HG03108 (cell line): ENCODE results near the gene ACHE.
A peak's percentile ranks its signal among the peaks of the same experiment; 100 is the strongest.

Experiments used
- ATAC-seq: cut with Tn5 transposase; IDR thresholded peaks from one replicate; pipeline ENCODE4 v1.9.1; 2021; ENCODE audit warnings: moderate library complexity; ENCODE audit not compliant: unreplicated experiment

ACHE gene

DNA sequence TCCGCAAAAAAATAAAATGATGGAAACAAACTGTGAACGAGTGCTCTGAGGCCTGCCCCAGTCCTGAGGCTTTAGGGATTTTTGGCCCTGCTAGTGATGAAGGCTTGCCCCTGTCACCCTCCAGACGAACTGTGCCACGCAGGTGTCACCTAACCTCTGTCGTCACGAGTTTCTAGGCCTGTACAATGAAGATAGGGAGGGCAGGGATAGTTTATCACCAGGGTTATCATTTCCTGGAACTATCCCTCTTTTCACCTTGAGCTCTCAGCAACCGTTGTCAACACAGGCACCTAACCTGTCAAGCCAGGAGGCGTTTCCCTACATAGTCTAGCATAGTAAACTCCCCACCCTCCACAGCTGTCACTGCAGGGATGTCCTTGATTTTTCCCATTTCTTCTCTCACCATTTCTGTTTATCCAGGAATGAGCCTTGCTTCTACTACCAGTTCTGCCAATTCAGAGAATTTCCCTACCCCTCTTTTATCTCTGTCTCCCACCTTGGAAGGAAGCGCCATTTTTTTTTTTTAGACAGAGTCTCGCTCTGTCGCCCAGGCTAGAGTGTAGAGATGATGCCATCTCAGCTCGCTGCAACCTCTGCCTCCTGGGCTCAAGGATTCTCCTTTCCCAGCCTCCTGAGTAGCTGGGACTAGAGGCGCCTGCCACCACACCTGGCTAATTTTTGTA is 2.2 kb upstream of the ACHE start:
- ATAC-seq: no peak

DNA sequence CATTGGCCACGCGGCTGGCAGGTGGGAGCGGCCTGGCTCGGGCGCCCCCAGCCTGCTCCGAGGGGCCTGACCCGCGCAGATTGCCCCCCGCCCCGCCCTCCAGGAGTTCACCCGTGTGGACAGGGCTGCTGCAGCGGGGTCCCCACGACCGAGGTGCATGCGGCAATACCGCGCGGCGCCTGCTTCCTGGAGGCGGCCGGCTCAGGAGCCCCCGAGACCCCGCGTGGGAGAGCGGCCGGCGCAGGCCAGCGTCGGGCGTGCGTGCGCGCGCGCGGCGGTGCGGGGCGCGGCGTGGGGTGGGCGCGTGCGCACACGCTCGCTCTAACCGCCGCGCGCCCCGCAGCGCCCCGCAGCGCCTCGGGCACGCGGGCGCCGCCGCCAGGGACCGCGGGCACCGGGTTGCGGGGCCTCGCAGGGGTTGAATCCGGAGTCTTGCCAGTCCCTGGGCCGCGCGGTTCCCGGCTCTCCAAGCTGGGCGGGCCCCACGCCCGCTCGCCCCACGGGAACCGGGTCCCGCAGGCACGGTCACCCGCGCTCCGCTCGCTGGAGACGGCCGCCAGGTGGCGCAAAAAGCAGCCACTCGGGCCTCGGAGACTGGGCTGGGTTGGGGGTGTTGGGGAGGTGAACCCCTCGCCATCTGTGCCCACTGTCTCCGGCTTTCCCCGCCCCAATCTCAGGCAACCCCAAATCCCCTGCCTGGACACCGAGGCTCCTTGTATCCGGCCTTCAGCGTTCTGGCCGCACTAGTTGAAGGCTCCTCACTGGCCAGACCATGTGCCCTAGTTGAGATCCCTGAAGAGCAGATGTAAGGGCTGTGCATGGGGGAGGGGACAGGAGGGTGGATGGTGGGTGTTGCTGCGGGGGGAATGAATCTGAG is 1.3 kb upstream of the ACHE start:
- ATAC-seq: no peak

DNA sequence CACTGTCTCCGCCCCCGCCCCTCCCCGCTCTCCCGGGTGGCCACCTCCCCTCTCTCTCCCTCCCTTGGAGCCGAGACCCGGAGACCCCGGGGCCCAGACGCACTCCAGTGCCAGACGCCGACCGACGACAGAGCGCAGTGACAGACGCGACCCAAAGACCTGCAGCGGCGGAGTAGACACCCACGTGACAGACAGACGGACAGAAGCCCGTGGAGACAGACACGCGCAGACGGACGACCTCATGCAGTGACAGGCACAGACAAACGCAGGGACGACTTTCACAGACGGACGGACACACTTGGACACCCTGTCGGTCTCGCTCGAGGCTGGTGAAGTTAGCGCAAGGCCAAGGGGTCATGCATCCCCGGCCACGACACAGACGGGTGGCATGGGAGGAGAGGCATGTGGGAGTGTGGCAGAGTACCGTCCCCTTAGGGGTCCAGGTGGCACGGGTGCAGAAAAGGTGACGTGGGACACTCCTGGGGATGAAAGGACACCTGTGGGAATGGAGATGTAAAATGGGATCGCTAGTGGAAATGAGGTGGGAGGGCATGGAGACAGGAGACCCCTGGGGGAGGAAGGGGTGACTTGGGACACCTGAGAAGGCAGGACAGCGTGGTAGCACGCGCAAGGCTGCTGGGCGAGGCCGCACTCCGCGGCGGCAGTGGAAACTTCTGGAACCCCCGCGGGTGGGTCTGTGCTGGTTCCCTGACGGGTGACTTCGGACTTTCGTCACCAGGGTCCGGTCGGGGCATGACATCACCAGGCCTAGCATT is 456 bp upstream of the ACHE start:
- ATAC-seq: no peak

DNA sequence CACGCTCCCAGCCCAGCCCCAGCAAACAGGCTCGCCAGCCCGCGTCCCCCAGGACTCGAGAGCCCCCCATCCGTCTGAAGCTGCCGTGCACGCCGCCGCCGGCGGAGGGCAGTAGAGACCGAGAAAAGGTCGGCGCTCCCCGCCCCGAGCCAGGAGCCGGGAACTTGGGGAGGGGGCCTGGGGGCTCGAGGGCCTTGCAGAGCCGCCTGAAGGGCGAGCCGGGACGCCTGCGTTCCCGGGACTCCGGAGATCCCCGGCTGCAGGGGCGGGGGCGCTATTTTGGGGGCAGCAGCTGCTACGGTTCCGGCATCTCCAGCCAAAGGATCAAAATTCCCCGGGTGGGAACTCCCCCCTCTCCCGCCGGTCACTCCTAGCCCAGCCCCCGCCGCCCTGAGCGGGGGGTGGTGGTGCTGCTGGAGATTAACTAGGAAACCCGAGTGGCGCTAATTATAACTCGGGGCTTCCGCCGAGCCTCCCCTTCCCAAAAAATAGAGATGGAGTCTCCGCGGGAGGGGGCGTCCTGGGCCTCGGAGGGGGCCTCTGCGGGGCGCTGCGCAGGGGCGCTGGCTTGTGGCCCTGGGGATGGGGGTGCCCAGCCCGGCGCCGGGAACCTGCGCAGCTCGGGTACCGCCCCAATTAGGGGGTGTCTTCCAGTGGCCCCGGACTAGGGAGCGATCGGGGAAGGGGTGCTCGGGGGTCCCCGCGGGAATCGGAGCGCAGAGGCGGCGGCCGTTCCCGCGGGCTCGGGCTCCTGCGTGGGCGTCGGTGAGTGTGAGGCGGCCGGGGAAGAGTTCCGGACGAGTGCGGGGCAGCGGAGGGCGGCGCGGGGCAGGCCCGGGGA is 608 bp downstream of the ACHE start:
- ATAC-seq: no peak

DNA sequence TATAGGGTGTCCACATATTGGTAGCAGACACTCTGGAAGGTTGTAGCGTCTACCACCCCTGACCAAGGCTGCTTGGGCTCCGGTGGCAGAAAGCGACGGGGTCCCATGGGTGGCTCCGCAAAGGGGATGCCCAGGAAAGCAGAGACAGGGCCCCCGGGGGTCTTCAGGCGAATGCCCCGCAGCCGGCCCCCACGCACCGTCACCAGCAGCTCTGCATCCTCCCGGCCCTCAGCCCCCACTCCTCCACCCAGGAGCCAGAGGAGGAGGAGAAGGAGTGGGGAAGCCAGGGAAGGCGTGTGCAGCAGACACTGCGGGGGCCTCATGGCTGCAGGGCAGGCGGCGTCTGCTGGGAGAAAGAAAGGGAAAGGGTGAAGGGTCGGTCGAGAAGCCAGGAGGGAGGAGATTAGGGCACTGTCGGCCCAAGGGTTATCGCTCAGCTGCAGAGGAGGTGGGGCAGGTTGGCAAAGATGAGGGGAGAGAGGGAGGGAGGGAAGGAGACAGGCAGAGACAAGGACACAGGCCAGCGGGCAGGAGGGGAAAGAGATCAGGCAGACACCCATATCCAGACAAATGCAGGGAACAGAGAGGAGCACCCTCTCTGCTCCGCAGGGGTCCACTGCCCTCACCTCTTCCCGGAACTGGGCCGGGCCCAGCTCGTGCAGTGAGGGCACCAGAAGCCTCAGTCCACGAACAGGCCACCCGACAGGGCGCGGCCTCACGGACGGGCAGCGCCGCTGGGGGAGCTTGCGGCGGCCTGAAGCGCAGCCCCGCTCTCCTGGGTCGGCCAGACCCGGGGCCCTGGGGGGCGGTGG is 1.6 kb downstream of the ACHE start:
- no peak for ATAC-seq

DNA sequence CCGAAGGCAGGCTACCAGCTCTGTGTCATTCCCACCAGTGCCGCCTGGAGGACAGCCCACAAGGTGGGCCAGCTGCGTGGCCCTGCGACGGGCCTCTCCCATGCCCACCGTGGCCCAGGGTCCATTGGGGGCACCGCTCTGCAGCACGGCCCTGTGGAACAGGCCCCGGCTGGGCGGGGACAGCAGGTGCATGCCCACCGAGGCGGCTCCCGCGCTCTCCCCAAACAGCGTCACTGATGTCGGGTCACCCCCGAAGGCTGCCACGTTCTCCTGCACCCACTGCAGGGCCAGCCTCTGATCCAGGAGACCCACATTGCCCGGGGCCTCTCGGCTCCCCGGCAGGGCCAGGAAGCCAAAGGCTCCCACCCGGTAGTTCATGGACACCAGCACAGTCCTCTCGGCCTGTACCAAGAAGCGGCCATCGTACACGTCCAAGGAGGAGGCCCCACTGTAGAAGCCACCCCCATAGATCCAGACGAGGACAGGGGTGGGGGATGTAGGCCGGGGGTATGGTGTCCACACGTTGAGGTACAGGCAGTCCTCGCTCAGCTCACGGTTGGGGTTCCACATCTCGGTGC is 2.3 kb downstream of the ACHE start:
- ATAC-seq: no peak

DNA sequence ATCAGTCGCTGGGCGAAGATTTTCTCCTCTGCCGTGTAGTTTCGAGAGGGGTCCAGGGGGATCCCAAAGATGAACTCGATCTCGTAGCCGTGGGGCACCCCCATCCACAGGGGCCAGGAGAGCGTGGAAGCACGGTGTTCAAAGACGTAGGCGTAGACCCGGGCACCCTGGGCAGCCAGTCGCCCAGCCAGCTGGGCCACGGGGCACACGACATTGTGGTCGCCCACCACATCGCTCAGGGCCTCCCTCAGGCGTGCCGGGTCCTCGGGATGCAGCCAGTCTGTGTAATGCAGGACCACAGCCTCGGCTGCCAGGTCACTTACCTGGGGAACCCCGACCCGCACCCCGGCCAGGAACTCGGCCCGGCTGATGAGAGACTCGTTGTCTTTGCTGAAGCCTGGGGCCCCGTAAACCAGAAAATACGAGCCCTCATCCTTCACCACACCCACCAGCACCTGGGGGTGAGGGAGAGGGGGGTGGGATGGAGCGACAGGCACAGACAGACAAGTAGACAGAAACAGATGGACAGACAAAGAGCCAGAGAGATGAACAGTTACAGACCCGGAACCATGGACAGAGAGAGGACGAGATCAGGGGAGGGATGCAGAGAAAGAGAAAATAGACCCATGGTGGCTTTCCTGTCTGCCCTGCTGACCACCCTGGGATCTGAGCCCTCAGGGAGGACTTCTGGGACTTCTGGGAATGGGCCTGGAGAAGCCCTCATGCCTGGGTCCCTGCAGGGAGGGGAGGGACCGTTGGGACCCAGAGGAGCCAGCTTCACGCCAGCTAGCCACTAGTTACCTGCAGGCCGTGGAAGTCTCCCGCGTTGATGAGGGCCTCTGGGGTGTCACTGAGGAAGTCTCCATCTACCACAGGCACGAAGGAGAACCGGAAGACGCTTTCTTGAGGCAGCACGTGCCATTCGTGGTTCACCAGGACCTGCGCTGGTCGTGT is 3.0 kb downstream of the ACHE start:
- ATAC-seq: no peak

DNA sequence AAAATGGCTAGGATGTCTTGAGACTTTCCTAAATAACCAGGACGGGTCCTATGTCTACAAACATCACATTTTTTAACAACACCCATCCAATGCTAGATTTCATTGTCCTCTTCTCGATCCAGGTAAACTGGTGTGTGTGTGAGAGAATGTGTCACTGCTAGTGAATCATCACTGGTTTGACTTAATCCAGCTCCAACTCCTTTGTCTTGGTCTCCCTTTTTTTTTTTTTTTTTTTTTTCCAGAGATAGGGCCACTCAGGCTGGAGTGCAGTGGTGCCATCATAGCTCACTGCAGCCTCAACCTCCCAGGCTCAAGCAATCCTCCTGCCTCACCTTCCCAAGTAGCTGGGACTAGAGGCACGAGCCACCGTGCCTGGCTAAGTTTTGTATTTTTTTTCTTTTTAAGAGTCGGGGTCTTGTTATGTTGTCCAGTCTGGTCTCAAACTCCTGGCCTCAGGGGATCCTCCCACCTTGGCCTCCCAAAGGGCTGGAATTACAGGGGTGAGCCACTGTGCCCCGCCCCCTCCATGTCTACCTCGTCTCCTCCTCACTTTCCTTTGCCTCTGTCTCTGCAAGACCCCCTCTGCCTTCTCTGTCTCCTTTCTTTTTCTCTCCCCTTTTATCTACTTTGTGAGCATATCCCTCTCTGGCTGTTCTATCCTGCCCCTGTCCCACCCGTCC is 4.0 kb downstream of the ACHE start:
- ATAC-seq: no peak

DNA sequence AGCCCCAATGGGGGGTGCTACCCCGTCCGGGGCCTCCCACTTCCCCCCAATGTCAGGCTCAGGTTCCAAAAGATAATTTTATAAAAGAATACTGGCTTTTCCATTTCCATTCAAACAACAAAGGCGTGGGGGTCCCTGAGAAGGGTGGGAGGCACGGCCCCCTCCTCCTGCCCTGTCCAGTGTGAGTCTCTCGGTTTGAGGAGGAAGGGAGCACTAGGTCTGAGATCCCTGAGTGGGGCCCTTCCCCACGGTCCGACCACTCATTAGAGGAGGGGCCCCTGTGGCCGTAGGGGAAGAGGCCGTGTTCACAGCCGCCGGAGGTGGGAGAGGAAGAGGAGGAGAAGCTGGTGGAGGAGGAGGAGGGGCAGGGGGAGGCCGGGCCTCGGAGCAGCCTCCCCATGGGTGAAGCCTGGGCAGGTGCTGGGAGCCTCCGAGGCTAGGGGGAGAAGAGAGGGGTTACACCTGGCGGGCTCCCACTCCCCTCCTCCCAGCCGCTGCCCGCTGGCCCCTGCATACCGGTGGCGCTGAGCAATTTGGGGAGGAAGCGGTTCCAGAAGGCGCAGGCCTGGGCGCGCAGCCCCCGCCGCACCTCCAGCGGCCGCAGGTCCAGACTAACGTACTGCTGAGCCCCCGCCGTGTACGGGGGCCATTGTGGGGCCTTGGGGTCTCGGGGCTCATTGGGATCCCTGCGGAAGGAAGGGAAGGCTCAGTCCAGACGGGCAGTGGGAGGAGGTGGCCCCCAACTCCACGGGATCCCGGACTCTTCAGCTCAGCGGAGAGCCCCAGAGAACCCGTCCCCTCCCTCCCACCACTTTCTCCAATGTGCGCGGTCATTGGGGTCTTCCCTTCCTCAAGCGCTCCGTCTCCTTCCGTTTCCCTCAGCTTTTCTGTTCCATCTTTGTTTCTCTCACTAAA is 4.8 kb downstream of the ACHE start:
- no peak for ATAC-seq

DNA sequence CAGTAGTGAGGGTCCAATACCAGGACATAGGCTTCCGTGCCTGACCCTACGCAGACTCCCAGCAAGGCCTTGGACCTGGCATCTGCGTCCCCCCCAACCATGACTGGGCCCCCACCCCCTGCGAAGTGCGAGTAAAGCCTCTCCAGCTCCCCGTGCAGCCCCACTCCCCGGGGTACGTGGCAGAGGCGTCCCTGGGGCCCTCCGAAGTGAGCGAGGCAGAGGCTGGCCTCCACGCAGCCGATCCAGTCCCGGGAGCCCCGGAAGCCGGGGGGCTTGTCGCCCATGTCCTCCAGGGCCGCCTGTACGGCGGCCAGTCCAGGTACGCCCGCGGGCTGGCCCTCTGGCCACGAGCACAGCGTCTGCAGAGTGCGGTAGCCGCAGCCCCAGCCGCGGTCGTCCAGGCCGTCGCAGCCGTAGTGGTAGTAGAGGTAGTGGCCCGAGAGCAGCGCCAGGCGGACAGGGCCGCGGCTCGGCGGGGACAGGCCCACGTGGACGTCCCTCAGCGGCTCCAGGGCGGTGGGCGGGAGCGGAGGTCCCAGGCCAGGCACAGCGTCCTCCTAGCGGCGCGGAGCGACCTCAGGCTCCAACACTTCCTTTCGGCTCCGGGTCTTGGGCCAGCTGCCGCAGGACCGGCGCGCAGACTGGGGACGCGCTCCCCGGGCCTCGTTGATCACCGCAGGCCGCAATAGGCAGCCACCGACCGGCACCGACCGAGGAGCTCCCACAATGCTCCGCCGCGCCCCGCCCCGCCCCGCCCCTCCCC is 6.5 kb downstream of the ACHE start, which contains the start of gene UFSP1:
TSS of gene UFSP1 (minus strand) at position 728 of the 763 bp plus-strand sequence. CDS start at position 284, 444 bp downstream.
- peak; percentile 18 for ATAC-seq

DNA sequence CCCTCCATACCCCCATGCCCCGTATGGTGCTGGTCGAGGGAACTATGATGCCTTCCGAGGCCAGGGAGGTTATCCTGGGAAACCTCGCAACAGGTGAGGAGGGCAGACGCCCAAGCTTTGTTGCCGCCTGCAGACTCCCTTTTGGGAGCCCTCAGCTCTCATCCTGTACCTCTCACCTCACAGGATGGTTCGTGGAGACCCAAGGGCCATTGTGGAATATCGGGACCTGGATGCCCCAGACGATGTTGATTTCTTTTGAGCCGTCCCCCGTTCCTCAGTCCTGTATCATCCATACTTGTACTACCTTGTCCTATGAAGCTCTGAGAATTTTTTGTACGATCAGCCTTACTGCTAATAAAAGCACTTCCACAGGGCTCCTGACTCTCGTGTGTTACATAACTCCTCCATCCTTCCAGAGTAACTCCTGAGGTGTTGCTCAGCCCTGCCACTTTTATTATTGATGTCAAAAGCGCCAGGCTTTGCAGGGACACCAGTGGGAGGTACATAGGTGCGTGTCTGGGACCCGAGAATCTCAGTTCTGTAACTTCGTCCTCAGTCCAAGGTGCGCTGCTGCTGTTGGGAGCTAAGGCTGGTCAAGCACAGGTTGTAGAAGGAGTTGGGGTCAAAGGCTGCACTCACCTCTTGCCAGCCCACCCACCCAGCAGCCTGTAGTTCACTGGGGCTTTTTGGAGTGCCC is 7.2 kb downstream of the ACHE start:
- no peak for ATAC-seq

DNA sequence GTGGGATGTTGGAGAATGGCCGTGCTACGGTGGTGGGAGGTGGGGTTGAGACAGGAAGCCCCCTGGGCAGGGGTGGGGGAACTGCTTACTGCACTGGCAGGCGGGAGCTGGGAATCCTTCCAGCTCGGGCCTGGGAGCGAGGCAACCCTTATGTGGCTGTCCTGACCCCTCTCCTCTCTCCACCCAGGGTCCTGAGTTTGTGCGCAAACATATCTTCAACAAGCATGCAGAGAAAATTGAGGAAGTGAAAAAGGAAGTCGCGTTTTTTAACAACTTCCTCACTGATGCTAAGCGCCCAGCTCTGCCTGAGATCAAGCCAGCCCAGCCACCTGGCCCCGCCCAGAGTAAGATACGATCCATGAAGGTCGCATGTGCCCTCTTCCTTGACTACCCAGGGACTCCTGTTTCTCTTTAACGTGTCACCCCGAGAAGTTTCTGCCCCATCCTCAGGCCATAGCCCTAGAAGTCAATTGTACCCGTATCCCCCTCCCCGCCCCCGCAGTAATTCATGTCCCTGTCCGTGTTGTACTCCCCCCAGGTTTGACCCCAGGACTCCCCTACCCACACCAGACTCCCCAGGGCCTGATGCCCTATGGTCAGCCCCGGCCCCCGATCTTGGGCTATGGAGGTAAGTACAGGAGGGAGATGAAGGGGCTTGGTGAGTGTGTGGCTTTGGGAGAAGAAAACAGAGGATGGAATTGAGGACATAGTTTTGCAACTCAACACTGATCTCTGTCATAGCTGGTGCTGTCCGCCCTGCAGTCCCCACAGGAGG is 8.0 kb downstream of the ACHE start:
- peak; percentile 31 for ATAC-seq

DNA sequence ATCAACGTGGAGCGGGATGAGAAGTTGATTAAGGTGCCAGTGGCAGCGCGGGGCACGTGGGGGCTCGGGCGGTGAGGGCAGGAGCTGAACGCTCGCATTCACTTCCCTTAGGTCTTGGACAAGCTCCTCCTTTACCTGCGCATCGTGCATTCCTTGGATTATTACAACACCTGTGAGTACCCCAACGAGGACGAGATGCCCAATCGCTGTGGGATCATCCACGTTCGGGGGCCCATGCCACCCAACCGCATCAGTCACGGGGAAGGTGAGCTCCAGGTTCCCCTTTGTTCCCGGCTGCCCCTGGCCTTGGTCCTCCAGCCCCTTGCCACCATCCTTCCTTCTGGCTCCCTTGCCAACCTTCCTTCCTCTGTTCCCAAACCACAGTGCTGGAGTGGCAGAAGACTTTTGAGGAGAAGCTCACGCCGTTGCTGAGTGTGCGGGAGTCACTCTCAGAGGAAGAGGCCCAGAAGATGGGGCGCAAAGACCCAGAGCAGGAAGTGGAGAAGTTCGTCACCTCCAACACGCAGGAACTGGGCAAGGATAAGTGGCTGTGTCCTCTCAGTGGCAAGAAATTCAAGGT is 8.7 kb downstream of the ACHE start:
- no peak for ATAC-seq
